HEK293 (cell line): Measurements from ENCODE around the gene RPS6KB1.

Experiments
- CTCF ChIP-seq: fragments of 450-650 bp; formaldehyde crosslinking; IDR thresholded peaks from 2 replicates; pipeline ENCODE4 v1.5.1; 2016; ENCODE audit warnings: missing biosample characterization, missing genetic modification characterization
- GLIS2 ChIP-seq: fragments of 450-650 bp; formaldehyde crosslinking; IDR thresholded peaks from 2 replicates; pipeline ENCODE4 v1.5.1; 2016; ENCODE audit warnings: missing biosample characterization, missing genetic modification characterization
- HOXA7 ChIP-seq: sonication (generic); formaldehyde crosslinking; IDR thresholded peaks from 2 replicates; pipeline ENCODE4 v1.8.1; 2022; ENCODE audit warnings: missing genetic modification reagents, borderline replicate concordance
- KLF1 ChIP-seq: fragments of 450-650 bp; formaldehyde crosslinking; IDR thresholded peaks from 2 replicates; pipeline ENCODE4 v1.5.1; 2016; ENCODE audit warnings: missing biosample characterization, missing genetic modification characterization
- MYNN ChIP-seq: fragments of 450-650 bp; formaldehyde crosslinking; IDR thresholded peaks from 2 replicates; pipeline ENCODE4 v1.5.1; 2016; ENCODE audit warnings: missing biosample characterization, missing genetic modification characterization, borderline replicate concordance
- PRDM1 ChIP-seq: fragments of 450-650 bp; formaldehyde crosslinking; IDR thresholded peaks from 2 replicates; pipeline ENCODE4; 2016; ENCODE audit warnings: missing biosample characterization, missing genetic modification characterization
- REST ChIP-seq: fragments of 450-650 bp; formaldehyde crosslinking; IDR thresholded peaks from 2 replicates; pipeline ENCODE4 v1.5.1; 2016; ENCODE audit warnings: missing biosample characterization, missing genetic modification characterization
- SCRT1 ChIP-seq: fragments of 450-650 bp; formaldehyde crosslinking; IDR thresholded peaks from 2 replicates; pipeline ENCODE4 v1.5.1; 2016; ENCODE audit warnings: missing biosample characterization, missing genetic modification characterization, borderline replicate concordance
- SETDB1 ChIP-seq: IDR thresholded peaks from one replicate; pipeline ENCODE4 v1.6.1; 2017; ENCODE audit warnings: mild to moderate bottlenecking, low read length, moderate library complexity, mixed read lengths; ENCODE audit not compliant: insufficient read length
- TCF7L2 ChIP-seq: IDR thresholded peaks from 2 replicates; pipeline ENCODE4 v1.6.1; 2011; ENCODE audit warnings: low read depth, mild to moderate bottlenecking, inconsistent platforms, low read length, moderate library complexity, borderline replicate concordance
- ZEB2 ChIP-seq: fragments of 450-650 bp; formaldehyde crosslinking; IDR thresholded peaks from 2 replicates; pipeline ENCODE4 v1.5.1; 2016; ENCODE audit warnings: missing biosample characterization, missing genetic modification characterization
- ZFP37 ChIP-seq: fragments of 450-650 bp; formaldehyde crosslinking; IDR thresholded peaks from 2 replicates; pipeline ENCODE4 v1.5.1; 2016; ENCODE audit warnings: missing biosample characterization, missing genetic modification characterization
- ZNF114 ChIP-seq: fragments of 450-650 bp; formaldehyde crosslinking; IDR thresholded peaks from 2 replicates; pipeline ENCODE4 v1.5.0; 2017; ENCODE audit warnings: missing biosample characterization, missing genetic modification characterization
- ZNF133 ChIP-seq: fragments of 450-650 bp; formaldehyde crosslinking; IDR thresholded peaks from 2 replicates; pipeline ENCODE4 v1.5.1; 2016; ENCODE audit warnings: missing biosample characterization, missing genetic modification characterization
- ZNF174 ChIP-seq: fragments of 450-650 bp; formaldehyde crosslinking; IDR thresholded peaks from 2 replicates; pipeline ENCODE4 v1.5.0; 2017; ENCODE audit warnings: missing biosample characterization, mild to moderate bottlenecking, missing genetic modification characterization
- ZNF175 ChIP-seq: fragments of 450-650 bp; formaldehyde crosslinking; IDR thresholded peaks from 2 replicates; pipeline ENCODE4 v1.5.1; 2016; ENCODE audit warnings: missing biosample characterization, missing genetic modification characterization
- ZNF19 ChIP-seq: fragments of 450-650 bp; formaldehyde crosslinking; IDR thresholded peaks from 2 replicates; pipeline ENCODE4; 2016; ENCODE audit warnings: missing biosample characterization, missing genetic modification characterization, low read depth
- ZNF221 ChIP-seq: fragments of 450-650 bp; formaldehyde crosslinking; IDR thresholded peaks from 2 replicates; pipeline ENCODE4 v1.5.1; 2017; ENCODE audit warnings: missing biosample characterization, missing genetic modification characterization, borderline replicate concordance
- ZNF266 ChIP-seq: fragments of 450-650 bp; formaldehyde crosslinking; IDR thresholded peaks from 2 replicates; pipeline ENCODE4 v1.5.1; 2016; ENCODE audit warnings: missing biosample characterization, missing genetic modification characterization, low read depth
- ZNF341 ChIP-seq: fragments of 450-650 bp; formaldehyde crosslinking; IDR thresholded peaks from 2 replicates; pipeline ENCODE4; 2016; ENCODE audit warnings: low read depth, missing biosample characterization, missing genetic modification characterization
- ZNF350 ChIP-seq: fragments of 450-650 bp; formaldehyde crosslinking; IDR thresholded peaks from 2 replicates; pipeline ENCODE4 v1.5.0; 2017; ENCODE audit warnings: missing biosample characterization, mild to moderate bottlenecking, missing genetic modification characterization
- ZNF362 ChIP-seq: fragments of 450-650 bp; formaldehyde crosslinking; IDR thresholded peaks from 2 replicates; pipeline ENCODE4 v1.5.1; 2016; ENCODE audit warnings: missing biosample characterization, missing genetic modification characterization
- ZNF398 ChIP-seq: fragments of 450-650 bp; formaldehyde crosslinking; IDR thresholded peaks from 2 replicates; pipeline ENCODE4 v1.5.1; 2017; ENCODE audit warnings: missing biosample characterization, missing genetic modification characterization
- ZNF585B ChIP-seq: fragments of 450-650 bp; formaldehyde crosslinking; IDR thresholded peaks from 2 replicates; pipeline ENCODE4 v1.5.1; 2016; ENCODE audit warnings: missing biosample characterization, missing genetic modification characterization
- ZNF645 ChIP-seq: fragments of 450-650 bp; formaldehyde crosslinking; IDR thresholded peaks from 2 replicates; pipeline ENCODE4; 2016; ENCODE audit warnings: missing biosample characterization, missing genetic modification characterization
- ZNF677 ChIP-seq: fragments of 450-650 bp; IDR thresholded peaks from 2 replicates; pipeline ENCODE4 v1.5.0; 2018; ENCODE audit warnings: missing biosample characterization, mild to moderate bottlenecking, missing genetic modification characterization, moderate library complexity
- ZNF707 ChIP-seq: fragments of 450-650 bp; formaldehyde crosslinking; IDR thresholded peaks from 2 replicates; pipeline ENCODE4 v1.5.1; 2016; ENCODE audit warnings: missing biosample characterization, missing genetic modification characterization
- ZNF747 ChIP-seq: fragments of 450-650 bp; formaldehyde crosslinking; IDR thresholded peaks from 2 replicates; pipeline ENCODE4 v1.5.1; 2016; ENCODE audit warnings: missing biosample characterization, missing genetic modification characterization
- ZNF777 ChIP-seq: fragments of 450-650 bp; formaldehyde crosslinking; IDR thresholded peaks from 2 replicates; pipeline ENCODE4 v1.5.1; 2017; ENCODE audit warnings: missing biosample characterization, missing genetic modification characterization, borderline replicate concordance
- ZSCAN16 ChIP-seq: fragments of 450-650 bp; formaldehyde crosslinking; IDR thresholded peaks from 2 replicates; pipeline ENCODE4 v1.5.1; 2016; ENCODE audit warnings: missing biosample characterization, missing genetic modification characterization
- ZXDB ChIP-seq: fragments of 450-650 bp; formaldehyde crosslinking; IDR thresholded peaks from 2 replicates; pipeline ENCODE4 v1.5.1; 2016; ENCODE audit warnings: missing biosample characterization, missing genetic modification characterization

Gene RPS6KB1

GRCh38 chr17:59892924-59893675 is at the start of gene RPS6KB1, which contains the start of gene TUBD1 (continued):
- TF ChIP-seq PRDM1 (no peak), ZNF645 (tag by site-specific recombination) (no peak), SETDB1 (no peak), ZEB2 (tag by site-specific recombination) (0 out of 2 replicates have a peak, but pooled peaks have one; percentile 20), ZSCAN16 (tag by site-specific recombination) (no peak), ZNF19 (tag by site-specific recombination) (no peak), REST (tag by site-specific recombination) (no peak), ZNF747 (tag by site-specific recombination) (no peak), ZNF585B (tag by site-specific recombination) (no peak), ZFP37 (tag by site-specific recombination) (peak; percentile 87; the same call in 1 of the 2 replicates), GLIS2 (peak; percentile 78), ZNF777 (tag by site-specific recombination) (no peak), KLF1 (no peak), ZNF221 (tag by site-specific recombination) (no peak), ZNF398 (tag by site-specific recombination) (no peak), ZNF350 (tag by site-specific recombination) (no peak), ZXDB (tag by site-specific recombination) (peak; percentile 83), SCRT1 (tag by site-specific recombination) (no peak), ZNF174 (tag by site-specific recombination) (no peak), CTCF (tag by site-specific recombination) (no peak; the same call in 1 of the 2 replicates), TCF7L2 (no peak), ZNF133 (no peak), ZNF707 (no peak), ZNF114 (tag by site-specific recombination) (no peak), ZNF677 (tag by site-specific recombination) (no peak), HOXA7 (CRISPR knock-in tag) (no peak), MYNN (tag by site-specific recombination) (no peak), ZNF341 (peak; percentile 90), ZNF362 (tag by site-specific recombination) (no peak), ZNF266 (tag by site-specific recombination) (no peak), ZNF175 (tag by site-specific recombination) (no peak)
